ENCODE measurements around the gene ZNF385A. TPM values are rescaled to one million over a fixed set of nuclear protein-coding genes. Genes with fewer than 3 reads are reported as not detected.

The ZNF385A gene
- total and polyA plus RNA-seq, 9 of the 15 experiments (the other 6 are each of a cell fraction or from before 2014, with no cell fraction given), result 1.0 to 111 (median 7.7) TPM

DNA sequence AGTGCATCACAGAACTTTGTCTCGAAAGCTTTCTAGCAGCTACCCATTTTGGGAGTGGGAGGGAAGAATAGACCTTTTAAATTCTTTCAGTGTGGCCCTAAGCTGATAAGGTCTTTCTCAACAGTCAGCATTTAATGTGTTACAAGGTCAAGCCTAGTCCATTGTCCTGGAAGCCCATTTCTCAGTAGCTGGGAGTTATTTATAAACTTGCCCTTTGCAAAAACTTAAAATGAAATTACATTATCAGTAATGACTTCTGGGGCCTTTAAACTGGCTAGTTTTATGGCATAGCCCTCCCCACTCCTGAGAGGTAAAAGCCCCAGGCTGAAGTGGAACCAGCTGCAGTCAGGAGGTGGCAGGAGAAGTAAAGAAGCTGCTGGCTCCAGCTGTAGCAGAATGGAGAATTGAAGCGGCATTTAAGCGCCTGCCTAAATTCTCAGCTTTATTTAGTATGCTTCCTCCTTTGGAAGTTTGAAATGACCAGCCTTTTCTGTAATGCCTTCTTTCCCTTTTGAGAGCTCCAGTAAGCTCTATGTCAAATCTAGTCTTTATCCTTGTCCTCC is 47.2 kb downstream of the ZNF385A start (continued):
- TF ChIP-seq, protein P1, sequence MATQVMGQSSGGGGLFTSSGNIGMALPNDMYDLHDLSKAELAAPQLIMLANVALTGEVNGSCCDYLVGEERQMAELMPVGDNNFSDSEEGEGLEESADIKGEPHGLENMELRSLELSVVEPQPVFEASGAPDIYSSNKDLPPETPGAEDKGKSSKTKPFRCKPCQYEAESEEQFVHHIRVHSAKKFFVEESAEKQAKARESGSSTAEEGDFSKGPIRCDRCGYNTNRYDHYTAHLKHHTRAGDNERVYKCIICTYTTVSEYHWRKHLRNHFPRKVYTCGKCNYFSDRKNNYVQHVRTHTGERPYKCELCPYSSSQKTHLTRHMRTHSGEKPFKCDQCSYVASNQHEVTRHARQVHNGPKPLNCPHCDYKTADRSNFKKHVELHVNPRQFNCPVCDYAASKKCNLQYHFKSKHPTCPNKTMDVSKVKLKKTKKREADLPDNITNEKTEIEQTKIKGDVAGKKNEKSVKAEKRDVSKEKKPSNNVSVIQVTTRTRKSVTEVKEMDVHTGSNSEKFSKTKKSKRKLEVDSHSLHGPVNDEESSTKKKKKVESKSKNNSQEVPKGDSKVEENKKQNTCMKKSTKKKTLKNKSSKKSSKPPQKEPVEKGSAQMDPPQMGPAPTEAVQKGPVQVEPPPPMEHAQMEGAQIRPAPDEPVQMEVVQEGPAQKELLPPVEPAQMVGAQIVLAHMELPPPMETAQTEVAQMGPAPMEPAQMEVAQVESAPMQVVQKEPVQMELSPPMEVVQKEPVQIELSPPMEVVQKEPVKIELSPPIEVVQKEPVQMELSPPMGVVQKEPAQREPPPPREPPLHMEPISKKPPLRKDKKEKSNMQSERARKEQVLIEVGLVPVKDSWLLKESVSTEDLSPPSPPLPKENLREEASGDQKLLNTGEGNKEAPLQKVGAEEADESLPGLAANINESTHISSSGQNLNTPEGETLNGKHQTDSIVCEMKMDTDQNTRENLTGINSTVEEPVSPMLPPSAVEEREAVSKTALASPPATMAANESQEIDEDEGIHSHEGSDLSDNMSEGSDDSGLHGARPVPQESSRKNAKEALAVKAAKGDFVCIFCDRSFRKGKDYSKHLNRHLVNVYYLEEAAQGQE (IDR thresholded peaks at IDR 0.05; ENCODE audit: borderline replicate concordance), result peak; percentile 67; the same call in 1 of the 2 replicates
- TF ChIP-seq, protein P1 (CRISPR knock-in tag; IDR thresholded peaks at IDR 0.05; ENCODE audit: low read depth), result no peak
- peak; percentile 94 for TF ChIP-seq MAFF (IDR thresholded peaks at IDR 0.05; ENCODE audit: low read length)
- peak; percentile 82 for TF ChIP-seq SMARCA4 (IDR thresholded peaks at IDR 0.05)
- peak; percentile 88 for TF ChIP-seq ARID1B (IDR thresholded peaks at IDR 0.05)
- peak; percentile 42; the same call in 1 of the 2 replicates for TF ChIP-seq FOXM1 (IDR thresholded peaks at IDR 0.05; ENCODE audit: low read depth)
- TF ChIP-seq FOXM1 (CRISPR knock-in tag; IDR thresholded peaks at IDR 0.05; ENCODE audit: low read depth), result no peak
- TF ChIP-seq, protein P2, sequence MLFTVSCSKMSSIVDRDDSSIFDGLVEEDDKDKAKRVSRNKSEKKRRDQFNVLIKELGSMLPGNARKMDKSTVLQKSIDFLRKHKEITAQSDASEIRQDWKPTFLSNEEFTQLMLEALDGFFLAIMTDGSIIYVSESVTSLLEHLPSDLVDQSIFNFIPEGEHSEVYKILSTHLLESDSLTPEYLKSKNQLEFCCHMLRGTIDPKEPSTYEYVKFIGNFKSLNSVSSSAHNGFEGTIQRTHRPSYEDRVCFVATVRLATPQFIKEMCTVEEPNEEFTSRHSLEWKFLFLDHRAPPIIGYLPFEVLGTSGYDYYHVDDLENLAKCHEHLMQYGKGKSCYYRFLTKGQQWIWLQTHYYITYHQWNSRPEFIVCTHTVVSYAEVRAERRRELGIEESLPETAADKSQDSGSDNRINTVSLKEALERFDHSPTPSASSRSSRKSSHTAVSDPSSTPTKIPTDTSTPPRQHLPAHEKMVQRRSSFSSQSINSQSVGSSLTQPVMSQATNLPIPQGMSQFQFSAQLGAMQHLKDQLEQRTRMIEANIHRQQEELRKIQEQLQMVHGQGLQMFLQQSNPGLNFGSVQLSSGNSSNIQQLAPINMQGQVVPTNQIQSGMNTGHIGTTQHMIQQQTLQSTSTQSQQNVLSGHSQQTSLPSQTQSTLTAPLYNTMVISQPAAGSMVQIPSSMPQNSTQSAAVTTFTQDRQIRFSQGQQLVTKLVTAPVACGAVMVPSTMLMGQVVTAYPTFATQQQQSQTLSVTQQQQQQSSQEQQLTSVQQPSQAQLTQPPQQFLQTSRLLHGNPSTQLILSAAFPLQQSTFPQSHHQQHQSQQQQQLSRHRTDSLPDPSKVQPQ (CRISPR knock-in tag; IDR thresholded peaks at IDR 0.05; ENCODE audit: borderline replicate concordance), result no peak
- TF ChIP-seq TCF3 (CRISPR knock-in tag; IDR thresholded peaks at IDR 0.05), result peak; percentile 85
- TF ChIP-seq NCOR1 (IDR thresholded peaks at IDR 0.05), result peak; percentile 84
- TF ChIP-seq EP300 (IDR thresholded peaks at IDR 0.05; ENCODE audit: low read length), result peak; percentile 88; the same call in 1 of the 2 replicates
- TF ChIP-seq, protein P3, sequence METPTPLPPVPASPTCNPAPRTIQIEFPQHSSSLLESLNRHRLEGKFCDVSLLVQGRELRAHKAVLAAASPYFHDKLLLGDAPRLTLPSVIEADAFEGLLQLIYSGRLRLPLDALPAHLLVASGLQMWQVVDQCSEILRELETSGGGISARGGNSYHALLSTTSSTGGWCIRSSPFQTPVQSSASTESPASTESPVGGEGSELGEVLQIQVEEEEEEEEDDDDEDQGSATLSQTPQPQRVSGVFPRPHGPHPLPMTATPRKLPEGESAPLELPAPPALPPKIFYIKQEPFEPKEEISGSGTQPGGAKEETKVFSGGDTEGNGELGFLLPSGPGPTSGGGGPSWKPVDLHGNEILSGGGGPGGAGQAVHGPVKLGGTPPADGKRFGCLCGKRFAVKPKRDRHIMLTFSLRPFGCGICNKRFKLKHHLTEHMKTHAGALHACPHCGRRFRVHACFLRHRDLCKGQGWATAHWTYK (CRISPR knock-in tag; IDR thresholded peaks at IDR 0.05), result peak; percentile 33; the same call in 1 of the 2 replicates
- TF ChIP-seq STAT5A (IDR thresholded peaks at IDR 0.05; ENCODE audit: borderline replicate concordance, low read length), result peak; percentile 71
- TF ChIP-seq SMARCC2 (IDR thresholded peaks at IDR 0.05; ENCODE audit: low read depth), result 0 out of 2 replicates have a peak, but pooled peaks have one; percentile 26
- peak; percentile 72 for TF ChIP-seq GATA2 (CRISPR knock-in tag; IDR thresholded peaks at IDR 0.05)
- no peak for TF ChIP-seq NR2C1 (IDR thresholded peaks at IDR 0.05)
- TF ChIP-seq NR2C1 (tag; IDR thresholded peaks at IDR 0.05), result peak; percentile 50
